Prostate gland (tissue), 2 donors: ENCODE measurements around the gene WDR20.

Source experiments
- CTCF ChIP-seq, 4 experiments: fragments of 200-600 bp in 2 of 4; fragments of 450-650 bp in 2 of 4; sonication (generic) in 2 of 4; IDR thresholded peaks; 1 replicate in 3 of 4; 2 replicates in 1 of 4; pipeline ENCODE4 v1.5.1; 2016 to 2019; ENCODE audit warnings: antibody characterized with exemption in 4 of 4, mild to moderate bottlenecking in 2 of 4, moderate library complexity in 2 of 4
- POLR2AphosphoS5 ChIP-seq: sonication (generic); formaldehyde crosslinking; IDR thresholded peaks from one replicate; pipeline ENCODE4 v1.6.1; 2017; ENCODE audit warnings: antibody characterized with exemption

DNA sequence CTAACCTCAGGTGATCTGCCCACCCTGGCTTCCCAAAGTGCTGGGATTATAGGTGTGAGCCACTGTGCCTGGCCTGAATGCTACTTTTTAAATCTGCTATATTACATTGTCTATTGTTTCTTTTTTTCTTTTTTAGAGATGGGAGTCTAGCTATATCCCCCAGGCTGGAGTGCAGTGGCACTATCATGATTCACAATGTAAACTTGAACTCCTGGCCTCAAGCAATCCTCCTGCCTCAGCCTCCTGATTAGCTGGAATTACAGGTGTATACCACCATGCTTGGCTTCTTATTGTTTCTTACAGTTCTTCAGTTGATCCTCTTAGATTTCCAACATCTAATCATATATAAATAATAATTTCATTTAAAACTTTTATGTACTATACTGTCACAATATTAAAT, 15.3 kb upstream of the WDR20 start:
- no peak for TF ChIP-seq CTCF (IDR thresholded peaks at IDR 0.05)
- TF ChIP-seq POLR2AphosphoS5: no peak
